CD4-positive, alpha-beta T cell treated with Interleukin-1 beta for 1 hour (primary cell): ENCODE data around the gene VWA5A.
"Not testable (repeated sequence)": the region's sequence is repeated elsewhere in the genome, so short reads cannot be mapped to it uniquely, and the experiment has no call there.

Source experiments
- DNase-seq, 2 donors: peaks; one replicate each; pipeline ENCODE4 v3.0.0-alpha.2; 2020 to 2022

Gene VWA5A

DNA sequence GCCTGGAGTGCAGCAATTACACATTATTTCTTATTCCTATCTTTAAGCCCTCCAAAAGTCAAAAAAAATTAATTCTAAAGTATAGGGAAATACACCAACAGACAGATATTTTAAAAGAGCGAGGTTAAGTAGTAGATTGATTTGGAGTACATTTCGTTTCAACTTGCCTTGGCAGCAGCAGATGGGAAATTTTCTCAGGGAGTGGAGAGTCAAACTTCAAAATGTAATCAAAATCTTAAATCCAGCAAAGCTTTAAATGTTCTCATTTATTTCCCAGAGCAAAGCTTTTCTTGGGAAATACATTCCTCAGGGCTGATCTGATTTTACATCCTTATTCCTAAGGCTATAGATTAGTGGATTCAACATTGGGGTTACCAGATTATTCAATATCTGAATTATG, 21.9 kb upstream of the VWA5A start:
- no peak for DNase-seq

DNA sequence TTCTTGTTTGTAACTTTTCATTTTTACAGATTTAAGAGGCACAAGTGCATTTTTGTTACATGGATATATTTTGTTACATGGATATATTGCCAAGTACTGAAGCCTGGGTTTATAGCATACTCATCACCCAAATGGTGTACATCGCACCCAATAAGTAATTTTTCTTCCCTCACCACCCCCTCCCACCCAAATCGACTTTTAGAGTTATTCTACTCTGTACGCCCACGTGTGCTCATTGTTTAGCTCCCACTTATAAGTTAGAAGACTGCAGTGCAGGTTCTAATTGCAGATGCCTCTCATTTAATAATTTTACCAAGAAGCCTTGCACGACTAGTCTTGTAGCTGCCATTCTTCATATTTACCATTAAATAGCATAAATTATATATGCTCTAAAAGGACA, 20.5 kb upstream of the VWA5A start:
- DNase-seq, result no peak

DNA sequence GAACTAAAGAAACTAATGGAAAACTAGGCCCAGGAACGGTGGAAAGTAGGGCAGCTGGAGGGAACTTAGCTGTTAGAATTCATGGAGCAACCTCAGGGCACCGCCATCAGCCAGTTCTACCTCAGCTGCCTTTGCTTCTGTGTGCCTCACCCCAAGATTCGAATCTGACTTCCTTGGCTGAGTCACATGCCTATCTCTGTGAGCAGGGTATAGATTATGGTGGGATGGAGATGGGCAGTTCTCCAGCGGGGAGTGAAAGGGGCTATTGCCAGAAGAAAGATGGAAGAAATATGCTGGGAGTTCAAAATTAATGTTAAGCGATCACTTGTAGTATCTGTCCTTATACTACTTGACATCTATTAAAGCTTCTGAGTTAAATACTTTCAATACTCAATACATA, 18.9 kb upstream of the VWA5A start:
- DNase-seq, result no peak

DNA sequence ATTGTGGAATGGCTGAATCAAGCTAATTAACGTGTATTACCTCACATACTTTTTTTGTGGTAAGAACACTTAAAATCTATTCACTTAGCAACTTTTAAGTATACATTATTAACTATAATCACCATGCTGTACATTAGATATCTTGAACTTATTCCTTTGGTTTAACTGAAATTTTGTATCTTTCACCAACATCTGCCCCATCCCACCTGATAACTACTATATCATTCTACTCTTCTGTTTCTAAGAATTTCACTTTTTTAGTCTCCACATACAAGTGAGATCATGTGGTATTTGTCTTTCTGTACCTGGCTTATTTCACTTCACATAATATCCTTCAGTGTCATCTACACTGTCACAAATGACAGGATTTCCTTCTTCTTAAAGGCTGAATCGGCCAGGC, 17.1 kb upstream of the VWA5A start:
- no peak for DNase-seq

DNA sequence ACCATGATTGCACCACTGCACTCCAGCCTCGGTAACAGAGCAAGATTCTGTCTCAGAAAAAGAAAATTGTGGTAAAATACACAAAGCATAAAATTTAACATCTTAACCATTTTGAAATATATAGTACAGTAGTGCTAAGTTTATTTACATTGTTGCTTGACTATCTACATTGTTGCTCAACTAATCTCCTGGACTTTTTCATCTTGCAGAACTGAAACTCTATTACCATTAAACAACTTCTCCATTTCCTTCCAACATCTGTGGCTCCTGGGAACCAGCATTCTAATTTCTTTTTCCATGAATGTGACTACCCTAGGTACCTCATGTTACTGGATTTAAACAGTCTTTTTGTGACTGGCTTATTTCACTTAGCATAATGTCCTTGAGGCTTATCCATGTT, 13.5 kb upstream of the VWA5A start:
- no peak for DNase-seq

DNA sequence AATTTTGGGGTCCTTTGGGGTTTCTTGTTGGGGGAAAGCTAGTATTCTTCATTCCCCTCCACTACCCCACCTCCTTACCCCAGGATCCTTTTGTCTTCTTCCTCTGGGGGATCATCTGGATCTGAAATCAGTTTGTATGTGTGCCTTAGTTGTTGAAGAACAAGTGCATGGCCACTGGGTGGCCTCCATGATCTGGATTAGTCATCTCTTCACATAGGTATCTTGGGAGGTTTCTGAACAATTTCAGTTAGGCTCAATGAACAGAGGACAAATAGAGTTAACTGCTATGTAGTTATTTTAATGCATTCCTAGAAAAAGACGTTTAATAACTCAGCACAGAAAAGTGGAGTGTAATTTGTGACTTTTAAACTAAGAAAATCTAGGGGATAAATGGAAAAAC, 7.1 kb upstream of the VWA5A start:
- DNase-seq, result no peak

DNA sequence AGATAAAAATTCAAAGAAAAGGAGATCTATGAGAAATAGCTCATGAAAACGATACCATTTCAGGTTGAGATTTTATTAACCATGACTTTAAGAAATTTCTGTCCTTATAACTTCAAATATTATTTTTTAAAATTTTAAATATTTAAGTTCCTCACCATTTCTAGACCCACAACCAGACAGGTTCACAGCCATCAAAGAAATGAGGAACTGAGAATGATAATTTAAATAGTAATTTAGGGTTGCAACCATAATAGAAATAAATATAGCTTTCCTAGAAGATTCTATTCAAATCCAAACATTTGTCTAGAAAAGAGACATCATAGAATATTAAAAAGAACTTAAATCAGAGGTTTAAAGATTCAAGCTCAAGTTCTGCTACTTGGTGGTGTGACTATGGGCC, 5.9 kb upstream of the VWA5A start:
- no peak for DNase-seq

DNA sequence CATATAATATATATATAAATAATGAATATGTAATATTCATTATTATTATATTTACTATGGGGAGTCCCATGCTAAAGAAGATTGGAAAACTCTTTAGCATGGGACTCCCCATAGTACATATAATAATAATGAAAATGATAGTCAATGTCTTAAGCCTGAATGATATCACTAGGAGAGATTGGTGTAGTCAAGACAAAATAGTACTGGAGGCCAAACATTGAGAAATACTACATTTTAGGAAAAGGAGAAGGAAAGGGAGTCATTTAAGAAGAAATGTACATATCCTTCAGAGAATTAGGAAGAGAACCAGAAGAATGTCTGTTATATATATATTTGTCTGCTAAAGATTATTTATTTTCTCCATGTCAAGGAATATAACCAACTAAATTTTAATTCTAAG, 5.0 kb upstream of the VWA5A start:
- no peak for DNase-seq

DNA sequence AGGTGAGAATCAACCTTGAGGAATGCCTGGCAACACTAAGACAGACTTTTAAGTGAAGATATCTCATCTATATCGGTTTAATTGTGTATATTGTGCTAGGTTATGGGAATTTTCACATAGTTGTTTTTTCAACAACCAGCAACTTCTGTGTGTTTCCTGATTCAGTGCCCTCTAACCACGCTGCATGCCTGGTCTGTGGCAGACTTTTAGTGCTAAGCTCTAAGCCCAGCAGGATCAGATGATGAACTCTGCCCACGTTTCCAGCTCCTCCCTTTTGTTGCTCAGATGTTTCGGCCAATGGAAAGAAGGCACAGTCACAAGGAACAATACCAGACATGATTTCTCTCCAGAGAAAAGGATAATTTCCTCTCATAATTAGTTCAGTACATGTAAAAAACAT, 1.4 kb upstream of the VWA5A start:
- no peak for DNase-seq

DNA sequence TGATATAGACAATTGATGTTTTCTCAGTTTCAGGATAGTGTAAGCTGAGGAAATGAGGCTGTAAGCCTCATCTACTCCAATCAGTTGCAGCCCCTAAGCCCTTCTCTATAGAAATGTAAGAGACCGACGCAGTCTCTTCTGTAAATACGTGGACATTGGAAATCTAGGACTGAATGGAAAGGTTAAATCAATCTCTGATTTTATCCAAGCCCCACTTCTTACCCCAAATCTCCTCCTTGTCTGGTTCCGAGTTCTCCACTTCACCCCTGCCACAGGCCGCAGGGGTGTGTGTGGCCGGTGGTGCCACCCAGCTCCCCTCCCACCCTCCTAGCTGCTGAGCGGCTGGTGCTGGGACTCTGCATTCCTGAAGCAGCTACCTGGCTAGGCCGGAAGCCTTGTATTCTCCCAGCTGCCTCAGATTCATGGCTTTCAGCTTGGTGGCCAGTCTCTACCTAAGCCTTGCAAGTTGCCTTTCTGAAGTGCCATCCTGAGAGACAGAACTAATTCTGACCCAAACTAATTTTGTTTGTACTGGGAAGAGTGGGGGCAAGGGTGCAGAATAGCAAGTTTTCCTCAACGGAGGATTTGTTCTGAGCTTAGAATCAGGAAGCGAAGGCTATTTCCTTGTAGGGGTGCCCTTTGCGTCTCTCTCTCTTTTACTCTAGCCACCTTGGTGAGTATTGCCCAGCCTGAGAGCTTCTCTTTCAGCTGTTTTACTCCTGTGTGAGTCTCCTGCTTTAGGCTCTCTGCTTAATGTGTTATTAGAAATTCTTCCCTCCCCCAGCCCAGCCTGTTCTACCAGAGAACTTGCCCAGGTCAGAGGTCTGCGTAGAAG, 749 bp downstream of the VWA5A start:
- no peak for DNase-seq

DNA sequence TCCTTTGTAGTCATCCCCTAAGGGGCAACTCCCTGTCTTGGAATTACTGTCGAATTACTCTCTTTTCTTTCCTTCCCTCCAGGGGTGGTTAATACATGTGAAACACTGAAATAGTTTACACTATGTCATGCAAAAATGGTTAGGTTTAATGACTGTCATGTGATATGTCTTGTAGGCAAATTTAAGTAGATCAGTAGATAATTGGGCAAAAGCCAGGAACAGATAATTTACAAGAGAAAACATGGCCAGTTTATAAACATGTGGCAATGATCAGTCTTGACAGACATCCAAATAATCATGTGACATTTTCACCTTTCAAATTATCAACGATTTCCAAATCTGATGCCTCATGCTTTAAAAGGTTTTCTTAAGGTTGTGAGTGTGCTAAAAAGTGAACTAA, 3.9 kb downstream of the VWA5A start:
- no peak for DNase-seq

DNA sequence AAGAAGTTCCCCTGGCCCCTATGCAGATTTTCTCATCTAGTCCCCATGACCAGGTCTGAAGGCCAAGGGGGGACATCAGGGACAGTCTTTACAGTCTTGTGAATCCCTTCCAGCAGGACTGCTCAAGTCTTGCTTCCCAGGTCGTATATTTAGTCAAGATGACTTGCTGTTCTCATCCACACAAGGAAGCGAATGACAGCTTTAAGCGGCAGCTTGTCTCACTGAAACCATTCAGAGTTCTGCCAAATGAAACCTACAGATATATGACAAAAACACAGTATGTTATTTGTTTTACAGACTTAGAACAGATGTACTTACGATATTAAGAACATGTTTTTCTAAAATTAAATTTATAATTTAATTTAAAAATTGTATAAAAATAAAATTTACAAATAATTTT, 5.6 kb downstream of the VWA5A start:
- DNase-seq, result no peak

DNA sequence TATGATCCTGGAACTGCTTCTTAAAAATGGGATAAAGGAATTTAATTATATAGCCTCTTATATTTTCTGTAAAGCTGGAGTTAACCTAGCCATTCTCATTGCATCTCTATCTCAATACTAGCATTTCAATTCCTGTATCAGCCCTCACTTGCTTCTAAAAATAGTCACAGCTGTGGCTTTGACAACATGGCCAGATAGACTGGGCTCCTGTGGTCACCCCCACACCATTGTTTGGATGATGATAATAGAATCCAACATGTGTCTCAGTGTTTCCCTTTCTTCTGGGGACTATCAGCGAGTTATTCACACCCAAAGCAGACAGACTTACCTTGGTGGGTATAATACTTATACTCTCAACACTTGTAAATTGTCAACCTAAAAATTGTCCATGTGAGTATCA, 6.9 kb downstream of the VWA5A start:
- DNase-seq, result no peak

DNA sequence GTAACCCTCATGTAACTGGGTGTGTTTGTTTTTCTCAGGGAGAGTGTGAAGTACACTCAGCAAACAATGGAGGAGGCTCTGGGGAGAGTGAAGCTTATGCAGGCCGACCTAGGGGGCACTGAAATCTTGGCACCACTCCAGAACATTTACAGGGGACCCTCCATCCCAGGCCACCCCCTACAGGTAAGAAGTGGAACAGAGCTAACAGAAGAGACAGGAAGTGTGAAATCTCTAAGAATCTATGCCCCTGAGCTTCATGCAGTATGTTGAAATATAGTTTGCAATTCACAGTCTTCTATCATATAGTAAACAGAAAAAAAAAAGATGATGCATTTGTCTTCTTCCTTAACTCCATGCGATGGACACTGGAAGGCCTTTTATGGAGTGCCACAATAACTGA, 8.4 kb downstream of the VWA5A start:
- DNase-seq, result no peak

DNA sequence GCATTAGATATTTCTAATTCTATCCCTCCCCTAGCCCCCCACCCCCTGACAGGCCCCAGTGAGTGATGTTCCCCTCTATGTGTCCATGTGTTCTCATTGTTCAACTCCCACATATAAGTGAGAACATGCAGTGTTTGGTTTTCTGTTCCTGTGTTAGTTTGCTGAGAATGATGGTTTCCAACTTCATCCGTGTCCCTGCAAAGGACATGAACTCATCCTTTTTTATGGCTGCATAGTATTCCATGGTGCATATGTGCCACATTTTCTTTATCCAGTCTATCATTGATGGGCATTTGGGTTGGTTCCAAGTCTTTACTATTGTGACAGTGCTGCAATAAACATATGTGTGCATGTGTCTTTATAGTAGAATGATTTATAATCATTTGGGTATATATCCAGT, 11.9 kb downstream of the VWA5A start:
- not testable (repeated sequence) for DNase-seq

DNA sequence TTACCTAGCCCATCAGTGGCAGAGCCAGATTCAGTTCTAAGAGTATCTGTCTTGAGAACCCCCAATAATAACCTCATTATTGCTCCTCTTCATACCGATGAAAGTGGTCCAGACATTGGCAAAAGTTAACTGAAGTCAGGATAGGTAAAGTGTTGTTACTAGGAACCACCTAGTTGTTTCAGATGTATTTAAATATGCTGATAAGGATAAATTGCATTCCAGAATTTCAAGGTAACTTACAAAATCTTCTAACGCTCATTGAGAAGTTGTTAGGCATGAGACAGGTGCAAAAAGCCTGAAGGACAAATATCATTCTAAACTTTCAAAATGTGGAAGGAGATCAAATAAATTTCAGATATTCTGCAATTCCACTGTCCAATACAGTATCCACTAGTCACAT, 27.8 kb downstream of the VWA5A start:
- DNase-seq, result no peak

DNA sequence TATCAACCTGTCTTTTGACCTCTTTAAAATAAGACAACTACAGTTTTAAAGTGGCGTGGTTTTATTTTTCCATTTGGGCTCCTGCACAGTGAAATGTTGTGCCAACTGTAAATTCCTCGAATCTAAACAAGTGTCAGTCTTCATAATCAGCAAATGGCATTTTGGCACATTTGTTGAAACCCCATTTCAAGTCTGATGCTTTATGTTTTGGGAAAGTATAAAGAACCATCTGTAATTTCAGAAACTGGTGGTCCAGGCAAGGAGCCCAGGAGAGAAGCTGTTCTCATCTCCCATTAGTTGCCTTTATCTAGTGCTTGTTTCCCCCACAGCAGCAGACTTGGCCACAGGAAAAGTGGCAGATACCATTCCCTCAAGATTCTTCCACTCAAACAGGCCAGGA, 32.7 kb downstream of the VWA5A start:
- DNase-seq, result no peak

DNA sequence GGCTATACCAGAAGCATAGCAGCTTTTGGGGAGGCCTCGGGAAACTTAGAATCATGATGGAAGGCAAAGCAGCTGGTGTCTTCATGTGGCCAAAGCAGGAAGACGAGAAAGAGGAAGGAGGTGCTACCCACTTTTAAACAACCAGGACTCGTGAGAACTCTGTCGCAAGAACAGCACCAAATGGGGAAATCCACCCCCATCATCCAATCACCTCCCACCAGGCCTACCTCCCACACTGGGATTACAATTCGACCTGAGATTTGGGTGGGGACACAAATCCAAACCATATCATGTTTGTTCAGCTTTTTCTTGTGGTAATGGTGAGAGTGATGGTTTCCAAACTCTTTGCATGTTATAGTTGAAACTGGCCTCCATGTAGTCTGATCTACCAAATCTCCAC, 35.4 kb downstream of the VWA5A start:
- DNase-seq, result peak in 1 of 2 donors; percentile 8

DNA sequence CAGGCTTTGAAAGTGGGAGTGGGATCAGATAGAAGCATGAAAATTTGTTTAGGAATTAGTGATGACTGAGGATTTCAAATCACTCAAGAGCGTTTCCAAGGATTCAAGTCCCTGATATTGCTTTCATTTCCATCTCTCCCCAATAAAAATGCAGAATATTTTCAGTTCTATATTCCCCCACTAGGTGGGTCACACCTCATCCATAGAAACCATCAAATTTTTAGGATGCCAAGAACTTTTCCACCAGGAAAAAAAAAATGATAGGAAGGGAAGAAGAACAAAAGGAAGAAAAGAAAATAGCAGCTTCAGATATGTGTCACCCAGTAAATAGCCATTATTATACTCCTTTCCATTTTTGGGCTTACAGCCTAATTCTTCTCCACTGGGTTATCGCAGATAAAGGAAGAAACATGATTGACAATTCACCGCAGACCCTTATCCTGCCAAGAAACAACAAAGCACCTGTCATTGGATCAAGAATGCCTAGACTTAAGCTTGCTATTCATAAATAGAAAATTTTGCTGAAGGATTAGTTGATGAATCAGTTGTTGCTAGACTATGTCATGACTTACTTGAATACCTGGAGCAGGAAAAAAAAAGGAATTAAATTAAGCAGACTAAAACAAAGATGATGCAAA, 37.6 kb downstream of the VWA5A start:
- no peak for DNase-seq

DNA sequence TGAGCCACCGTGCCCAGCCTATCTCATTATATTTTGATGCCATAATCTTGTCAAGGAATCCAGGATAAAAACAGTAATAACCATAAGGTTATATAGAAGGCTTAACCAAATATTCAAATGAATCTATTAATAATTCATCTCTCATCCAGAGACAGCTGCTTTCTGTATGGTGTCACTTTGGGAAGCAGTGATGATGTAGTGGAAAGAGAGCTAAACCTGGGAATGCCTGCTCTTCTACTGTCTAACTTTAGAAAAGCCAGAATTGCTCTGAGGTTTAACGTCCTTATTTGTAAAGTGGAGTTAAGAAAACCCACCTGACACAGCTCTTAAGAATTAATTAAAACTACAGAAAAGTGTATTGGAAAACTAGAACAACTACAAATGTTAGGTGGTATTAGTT, 38.6 kb downstream of the VWA5A start:
- no peak for DNase-seq

DNA sequence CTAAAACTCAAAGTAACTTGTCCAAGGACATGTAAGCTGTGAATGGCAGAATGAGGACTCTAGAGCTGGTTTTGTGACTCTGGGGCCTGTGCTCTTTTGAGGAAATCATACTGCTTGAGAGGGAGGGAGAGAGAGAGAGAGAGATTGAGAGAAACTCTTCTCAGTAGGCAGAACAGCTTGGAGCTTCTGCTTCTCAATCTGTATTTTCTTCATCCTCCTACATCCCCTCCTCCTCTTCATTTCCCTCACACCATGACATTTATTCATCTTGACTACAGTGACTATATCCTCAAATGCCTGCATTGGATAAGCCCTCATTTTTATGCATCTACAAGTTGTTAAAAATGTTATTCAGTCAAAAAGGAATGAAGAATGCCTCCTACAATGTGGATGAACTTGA, 44.2 kb downstream of the VWA5A start:
- no peak for DNase-seq

DNA sequence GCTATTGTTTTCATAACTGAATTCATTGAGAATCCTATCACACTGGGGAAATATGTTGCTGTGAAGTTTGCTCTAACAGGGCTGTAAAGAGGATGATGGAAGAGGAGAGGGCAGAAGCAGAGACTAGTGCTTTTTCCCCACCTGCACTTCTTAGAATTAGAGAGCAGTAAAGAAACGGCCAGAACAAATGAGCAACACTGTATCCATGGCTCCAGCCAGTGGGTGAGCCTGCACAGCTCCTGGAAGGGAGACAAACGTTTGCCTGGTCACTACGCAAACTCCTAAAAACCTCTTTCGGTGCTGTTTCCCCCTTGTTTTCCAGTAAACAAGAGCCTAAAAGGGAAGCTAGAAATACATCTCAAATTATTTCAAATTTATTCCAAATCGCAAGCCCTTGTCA, 45.7 kb downstream of the VWA5A start:
- DNase-seq, result no peak

DNA sequence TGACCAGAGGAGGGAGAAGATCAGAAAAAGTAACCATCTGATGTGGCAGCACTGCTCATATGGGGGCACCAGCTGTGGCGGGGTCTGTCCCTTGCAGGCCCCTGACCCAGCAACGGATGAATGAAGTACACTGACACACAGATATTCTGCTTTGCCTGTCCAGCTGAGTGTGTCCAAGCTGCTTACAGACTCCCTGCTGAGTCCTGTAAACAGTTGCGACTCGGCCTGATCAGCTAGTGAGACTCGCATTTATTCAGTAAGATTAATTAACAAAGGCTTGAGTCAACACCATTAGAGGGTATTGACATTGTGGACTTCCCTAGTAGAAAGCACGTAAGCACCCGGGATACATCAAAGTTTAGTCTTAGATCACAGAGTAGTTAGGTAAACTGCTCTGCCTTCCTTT, 52.6 kb downstream of the VWA5A start:
- no peak for DNase-seq

DNA sequence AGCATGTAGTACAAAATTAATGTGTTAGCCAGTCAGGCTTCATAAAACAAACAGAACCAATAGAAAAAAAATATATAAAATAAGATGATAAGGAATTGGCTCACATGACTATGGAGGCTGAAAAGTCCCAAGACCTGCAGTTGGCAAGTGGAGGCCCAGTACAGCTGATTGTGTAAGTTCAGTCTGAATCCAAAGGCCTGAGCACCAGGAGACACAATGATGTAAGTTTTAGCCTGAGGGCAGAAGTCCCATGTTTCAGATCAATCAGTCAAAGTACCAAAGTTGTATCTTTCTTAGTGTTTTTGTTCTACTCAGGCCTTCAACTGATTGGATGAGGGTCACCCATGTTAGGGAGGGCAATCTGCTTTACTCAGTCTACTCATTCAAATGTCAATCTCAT, 53.5 kb downstream of the VWA5A start:
- no peak for DNase-seq

DNA sequence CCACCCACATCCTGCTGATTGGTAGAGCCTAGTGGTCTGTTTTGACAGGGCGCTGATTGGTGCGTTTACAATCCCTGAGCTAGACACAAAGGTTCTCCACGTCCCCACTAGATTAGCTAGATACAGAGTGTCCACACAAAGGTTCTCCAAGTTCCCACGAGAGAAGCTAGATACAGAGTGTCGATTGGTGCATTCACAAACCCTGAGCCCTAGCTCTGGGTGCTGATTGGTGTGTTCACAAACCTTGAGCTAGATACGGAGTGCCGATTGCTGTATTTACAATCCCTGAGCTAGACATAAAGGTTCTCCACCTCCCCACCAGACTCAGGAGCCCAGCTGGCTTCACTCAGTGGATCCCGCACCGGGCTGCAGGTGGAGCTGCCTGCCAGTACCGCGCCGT, 55.1 kb downstream of the VWA5A start:
- DNase-seq, result not testable (repeated sequence)
